Germinal center (tissue), 1 donor: ENCODE results near the gene UMAD1.
A peak's percentile ranks its signal among the peaks of the same experiment; 100 is the strongest.

ENCODE experiments used
- DNase-seq: peaks from one replicate; pipeline ENCODE4 v3.0.0; 2012; ENCODE audit warnings: mixed read lengths, low spot score

Gene UMAD1

DNA sequence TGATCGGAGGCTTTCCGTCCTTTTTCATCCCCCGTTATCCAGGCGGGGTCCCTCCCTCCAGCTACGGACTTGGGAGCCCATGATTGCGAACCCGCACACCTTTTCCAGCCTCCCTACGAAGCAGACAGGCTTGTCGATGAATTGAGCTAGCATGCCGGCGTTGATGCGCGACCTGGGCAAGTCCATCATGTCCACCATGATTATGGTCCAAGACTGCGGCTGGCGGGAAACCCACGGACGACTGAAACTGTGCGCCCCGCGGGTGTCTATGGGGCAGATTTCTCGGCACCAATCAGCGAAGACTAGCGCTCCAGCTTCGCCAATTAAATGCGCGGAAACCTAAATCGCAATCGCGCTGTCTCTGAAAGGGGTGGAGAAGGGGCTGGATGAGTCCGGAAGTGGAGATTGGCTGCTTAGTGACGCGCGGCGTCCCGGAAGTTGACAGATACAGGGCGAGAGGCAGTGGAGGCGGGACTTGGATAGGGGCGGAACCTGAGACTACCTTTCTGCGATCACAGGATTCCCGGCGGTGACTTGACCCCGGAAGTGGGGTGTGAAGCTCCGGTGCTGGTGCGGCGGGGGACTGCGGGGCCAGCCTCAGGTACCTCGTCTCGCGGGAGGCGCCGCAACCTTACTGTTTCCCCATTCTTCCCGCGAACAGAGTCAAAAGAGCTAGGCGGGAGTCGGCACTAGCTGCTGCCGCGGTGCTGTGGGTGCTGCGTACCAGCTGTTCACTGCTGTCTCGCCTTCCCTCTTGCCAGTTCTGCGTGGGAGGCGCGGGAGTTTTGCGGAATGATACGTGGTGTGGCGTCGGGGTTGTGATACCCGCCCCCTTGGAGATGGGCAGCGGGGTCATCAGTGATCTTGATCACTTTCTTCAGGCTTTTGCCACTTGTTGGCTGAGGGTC, at the start of gene UMAD1:
TSS of gene UMAD1 (plus strand) at position 532 of the 908 bp plus-strand sequence. CDS start 32,620 bp downstream, outside the sequence.
- peak; percentile 95 for DNase-seq

DNA sequence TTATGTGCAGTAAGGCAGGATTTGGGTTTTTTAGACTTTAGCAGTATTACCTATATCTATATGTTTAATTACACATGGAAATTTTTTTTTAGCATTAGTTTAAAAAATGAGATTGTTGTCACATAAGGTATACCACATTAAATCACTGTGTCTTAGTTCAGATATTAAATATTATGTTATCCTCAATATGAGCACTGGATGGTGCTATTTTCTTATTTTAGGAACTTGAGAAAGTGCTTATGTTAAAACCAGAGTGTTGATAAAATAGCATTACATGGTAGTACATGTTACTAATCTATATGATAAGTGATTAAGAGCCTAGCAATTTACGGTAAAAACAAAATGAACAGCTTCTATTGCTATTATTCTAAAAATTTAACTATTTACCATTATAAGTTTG, 45.1 kb upstream of the UMAD1 start:
- peak; percentile 36 for DNase-seq

DNA sequence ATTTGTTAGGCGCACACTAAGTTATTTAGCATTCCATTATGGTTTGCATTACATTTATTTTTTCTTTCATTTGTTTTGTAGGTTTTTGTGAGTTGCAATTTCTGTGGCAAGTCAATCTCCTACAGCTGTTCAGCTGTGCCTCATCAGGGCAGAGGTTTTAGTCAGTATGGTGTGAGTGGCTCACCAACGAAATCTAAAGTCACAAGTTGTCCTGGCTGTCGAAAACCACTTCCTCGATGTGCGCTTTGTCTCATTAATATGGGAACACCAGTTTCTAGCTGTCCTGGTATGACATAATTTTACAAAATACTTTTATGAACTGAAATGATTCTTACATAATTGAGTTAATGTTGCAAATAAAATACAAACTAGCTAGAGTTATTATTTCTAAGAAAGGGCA, 44.4 kb upstream of the UMAD1 start:
- no peak for DNase-seq

DNA sequence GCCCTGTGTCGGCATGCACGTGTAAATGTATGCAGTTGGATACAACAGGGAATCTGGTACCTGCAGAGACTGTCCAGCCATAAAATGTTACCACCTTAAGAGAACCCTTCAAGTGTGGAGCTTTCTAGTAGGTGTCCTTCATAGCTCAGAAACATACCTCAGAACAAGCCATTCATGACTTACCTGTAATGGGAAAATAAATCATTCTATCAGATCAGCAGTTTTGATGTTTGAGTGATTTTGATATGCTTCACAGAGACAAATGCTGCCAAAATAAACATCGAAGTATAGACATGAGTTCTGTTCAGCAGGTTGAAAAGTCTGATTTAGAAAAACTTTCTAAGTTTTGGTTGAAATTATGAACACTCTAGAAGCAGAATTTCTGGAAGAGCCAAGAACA, 33.5 kb upstream of the UMAD1 start:
- no peak for DNase-seq

DNA sequence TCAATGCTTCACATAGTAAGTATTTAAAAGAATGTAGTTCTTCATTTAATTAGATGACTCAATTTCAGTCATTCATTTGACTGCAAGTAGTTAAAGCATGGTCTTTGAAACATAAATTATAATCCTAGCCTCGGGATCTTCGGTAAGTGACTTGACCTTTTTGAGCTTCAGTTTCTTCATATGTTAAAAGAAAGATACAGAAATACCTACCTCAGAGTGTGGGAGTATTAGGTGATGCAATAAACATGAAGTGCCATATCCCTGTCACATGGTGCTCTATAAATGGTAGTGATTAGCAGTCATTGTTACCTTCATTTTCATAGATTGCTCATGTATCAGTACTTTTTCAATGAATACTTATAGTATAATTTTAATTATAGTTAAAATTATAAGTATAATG, 31.2 kb upstream of the UMAD1 start:
- DNase-seq = no peak

DNA sequence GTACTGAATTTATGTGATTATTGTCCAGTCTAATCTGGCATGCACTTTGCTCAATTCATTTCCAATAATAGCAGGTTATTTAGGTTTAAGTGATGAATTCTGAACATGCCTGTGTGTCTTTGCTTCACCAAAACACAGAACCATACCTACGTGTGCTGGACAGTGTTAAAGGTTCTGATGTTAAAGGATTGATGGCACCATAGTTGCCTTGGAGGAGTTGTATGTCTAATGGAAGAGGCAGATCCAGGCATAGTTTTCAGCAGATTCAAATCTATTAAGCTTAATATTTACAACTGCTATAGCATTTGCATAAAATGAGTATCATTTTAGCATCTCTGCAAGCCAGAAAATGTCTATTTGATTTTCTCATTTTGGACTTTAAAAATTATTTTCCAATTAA, 28.0 kb upstream of the UMAD1 start:
- DNase-seq = no peak

DNA sequence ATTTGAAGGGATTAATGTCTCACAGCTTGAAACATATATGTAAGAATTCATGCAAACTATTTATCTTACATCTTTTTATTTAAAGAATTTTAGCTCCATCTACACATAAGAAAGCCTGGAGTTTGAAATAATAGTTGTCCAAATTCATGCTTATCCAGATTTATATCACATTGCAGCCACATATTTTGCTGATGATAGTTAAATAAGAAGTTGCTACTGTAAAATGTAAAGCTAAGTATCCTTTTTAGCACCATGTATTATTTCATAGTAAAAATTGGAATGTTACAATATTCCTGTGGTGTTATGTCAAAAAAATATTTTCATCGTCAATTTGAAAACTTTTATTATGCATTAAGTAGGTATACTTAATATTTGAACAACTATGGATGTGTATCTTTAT, 27.3 kb upstream of the UMAD1 start:
- no peak for DNase-seq

DNA sequence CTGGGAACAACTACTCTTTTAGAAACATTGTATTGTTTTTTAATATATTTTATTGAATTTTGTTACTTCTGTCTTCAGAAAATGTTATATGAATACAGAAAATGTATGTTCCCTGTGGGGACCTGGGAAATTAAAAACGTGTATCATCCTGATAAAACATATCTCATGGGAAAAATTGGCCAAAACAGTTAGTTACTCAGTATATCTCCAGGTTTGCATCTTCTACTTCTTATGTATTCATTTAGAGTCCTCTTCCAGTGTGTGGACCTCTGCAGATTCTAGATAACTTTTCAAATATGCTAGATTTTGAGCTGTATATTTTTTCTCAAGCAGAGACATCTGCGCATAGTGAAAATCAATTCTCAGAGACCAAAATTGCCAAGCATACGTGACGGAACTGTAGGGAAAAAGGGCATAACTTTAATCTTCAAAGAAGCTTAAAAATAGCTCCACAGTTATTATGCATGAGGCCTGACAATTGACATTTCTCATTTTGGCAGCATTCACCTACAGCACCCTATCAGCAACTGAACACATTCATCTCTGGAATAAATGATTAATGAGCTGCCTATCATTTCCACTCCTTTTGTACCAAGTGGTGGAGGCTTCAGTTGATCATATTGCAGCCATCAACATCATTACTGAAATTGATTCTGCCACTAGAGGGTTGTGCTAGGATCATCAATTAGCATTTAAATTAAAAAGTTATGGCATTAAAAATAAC, 26.4 kb upstream of the UMAD1 start:
- DNase-seq = no peak

DNA sequence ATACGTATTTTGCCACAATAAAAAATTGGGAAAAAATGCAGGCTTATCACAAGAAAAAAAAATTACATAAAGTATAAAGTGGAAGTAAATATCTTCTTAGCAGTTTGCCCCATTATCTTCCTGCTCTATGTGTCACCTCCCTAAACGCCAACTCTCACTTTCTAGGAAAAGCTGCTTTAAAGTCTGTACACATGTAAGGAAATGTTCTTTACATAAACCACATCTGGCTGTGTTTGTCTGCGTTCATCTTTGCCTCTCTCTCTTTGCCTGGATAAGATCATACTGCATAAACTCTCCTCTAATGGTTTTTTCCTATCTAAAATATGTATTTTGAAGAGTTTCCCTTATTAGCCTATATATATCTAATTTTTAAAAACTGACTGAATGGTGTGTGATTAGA, 23.0 kb upstream of the UMAD1 start:
- DNase-seq = no peak

DNA sequence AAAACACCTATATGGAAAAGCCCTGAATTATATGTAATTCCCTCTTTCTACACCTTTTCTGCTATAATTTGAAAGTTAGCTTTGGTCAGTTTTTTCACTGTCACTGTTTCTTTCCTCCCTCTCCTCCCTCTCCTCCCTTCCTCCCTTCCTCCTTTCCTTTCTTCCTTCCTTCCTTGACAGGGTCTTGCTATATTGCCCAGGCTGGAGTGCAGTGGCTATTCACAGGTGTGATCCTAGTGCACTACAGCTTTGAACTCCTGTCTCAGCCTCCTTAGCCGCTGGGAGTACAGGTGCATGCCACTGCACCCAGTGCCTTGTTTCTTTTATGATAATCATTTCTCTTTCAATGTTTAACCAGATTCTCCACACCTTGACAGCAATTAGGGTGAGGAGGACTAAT, 22.1 kb upstream of the UMAD1 start:
- no peak for DNase-seq

DNA sequence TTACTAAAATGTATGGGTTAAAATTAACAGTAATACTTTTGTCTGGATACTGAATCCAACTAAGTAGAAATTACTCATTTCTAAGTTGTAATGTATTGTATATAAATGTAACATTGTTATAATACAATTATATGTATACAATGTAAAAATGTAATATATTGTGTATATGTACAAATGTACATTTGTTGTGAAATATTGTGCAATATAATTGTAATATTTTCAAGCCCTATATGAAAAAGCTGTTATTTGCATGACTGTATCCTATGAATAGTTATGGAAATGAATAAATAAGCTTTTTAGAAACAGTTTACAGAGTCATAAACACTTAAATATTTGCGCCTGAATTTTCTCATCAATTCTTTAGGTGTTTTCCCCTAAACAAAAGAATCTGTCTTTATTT, 20.3 kb upstream of the UMAD1 start:
- no peak for DNase-seq

DNA sequence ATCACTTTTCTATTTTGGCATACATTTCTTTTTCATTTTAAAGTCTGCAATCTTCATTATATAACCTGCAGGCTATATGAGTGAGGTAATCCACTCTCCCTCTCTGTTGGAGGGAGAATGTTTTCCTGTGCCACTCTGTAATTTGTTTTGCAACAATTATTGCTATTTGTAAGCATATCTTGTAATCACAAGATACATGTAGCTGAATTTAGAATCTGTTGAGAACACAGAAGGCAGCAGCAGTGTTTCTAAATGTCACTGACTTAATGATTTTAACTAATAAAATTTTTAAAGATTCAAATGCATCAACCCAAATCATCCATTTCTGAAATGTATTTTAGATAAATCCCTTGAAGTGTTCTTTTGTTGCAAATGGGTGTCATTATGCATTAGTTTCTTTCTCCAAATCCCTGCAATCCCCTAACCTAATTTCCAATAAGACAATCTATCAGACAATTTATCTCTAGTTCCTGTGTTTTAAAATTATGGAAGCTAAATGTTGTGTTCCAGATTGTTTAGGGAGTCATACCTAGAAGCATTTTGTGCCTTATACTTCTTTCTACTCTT, 19.8 kb upstream of the UMAD1 start:
- no peak for DNase-seq

DNA sequence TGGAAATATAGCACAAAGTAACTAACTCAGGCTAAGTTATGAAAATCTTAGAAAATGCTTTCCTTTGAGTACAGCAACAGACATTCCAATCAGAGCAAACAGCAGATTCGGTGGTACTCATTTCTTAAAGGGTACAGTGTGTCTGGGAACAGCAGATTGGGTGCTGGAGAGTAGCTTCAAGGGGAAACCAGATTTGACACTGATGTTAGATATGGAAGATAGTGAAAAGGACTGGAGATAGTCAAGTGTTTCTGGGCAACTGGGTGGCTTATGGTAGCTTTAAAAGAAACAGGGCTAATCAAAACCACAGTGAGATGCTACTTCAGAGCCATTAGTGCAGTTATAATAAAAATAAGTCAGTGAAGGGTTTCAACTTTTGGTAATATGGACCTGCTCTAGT, 12.1 kb upstream of the UMAD1 start:
- DNase-seq = no peak

DNA sequence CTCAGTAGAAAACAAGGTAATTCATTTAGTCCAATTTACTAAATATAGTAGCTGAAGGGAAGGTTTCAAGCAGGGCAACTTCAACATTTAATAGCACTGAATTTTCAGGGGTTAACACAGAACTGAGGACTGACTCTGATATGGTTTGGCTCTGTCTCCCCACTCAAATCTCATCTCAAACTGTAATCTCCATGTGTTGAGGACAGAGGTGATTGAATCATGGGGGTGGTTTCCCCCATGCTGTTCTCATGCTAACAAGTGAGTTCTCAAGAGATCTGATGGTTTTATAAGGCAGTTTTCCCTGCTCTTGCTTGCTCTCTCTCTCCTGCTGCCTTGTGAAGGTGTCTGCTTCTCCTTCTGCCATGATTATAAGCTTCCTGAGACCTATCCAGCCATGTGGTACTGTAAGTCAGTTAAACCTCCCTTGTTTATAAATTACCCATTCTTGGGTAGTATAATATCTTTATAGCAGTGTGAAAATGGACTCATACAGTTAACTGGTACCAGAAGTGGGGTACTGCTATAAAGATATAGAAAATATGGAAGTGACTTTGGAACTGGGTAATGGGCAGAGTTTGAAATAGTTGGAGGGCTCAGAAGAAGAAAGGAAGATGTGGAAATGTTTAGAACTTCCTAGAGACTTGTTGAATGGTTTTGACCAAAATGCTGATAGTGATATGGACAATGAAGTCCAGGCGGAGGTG, 9.8 kb upstream of the UMAD1 start:
- no peak for DNase-seq

DNA sequence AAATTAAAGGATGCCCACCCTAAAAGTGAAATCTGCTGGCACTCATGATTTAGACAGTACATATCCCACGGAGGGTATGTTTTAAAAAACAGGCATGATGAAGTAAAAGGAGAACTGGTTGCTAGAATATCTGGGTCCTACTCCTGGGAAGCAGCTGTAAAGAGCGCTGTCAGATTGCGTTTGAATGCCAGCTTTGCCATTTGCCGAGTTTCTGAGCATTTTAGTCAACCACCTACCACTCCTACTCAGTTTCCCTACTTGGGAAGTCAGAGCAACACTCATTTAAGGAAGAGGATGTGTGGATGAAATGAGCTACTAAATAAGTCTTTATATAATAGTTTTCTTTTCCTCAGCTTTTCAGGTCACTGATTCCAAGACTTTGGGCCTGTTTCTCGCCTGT, 1.1 kb upstream of the UMAD1 start:
- DNase-seq = no peak

DNA sequence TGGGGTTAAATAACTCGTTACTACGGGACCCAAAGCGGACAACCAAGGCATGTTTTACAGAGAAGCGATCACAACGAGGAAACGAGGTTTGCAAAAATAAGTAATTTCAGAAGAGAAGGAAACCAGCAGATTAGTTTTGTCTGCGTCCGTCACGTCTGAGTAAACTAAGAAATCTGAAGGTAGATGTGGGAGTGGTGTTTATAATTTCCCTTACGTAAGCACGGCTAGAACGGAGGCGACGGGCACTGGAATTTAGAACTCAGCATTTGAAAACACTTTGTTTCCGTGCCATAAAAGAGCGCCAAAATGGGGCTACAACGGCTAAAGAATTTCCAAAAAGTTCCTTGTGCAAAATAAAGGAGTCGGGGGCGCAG, 718 bp upstream of the UMAD1 start:
- peak; percentile 41 for DNase-seq

DNA sequence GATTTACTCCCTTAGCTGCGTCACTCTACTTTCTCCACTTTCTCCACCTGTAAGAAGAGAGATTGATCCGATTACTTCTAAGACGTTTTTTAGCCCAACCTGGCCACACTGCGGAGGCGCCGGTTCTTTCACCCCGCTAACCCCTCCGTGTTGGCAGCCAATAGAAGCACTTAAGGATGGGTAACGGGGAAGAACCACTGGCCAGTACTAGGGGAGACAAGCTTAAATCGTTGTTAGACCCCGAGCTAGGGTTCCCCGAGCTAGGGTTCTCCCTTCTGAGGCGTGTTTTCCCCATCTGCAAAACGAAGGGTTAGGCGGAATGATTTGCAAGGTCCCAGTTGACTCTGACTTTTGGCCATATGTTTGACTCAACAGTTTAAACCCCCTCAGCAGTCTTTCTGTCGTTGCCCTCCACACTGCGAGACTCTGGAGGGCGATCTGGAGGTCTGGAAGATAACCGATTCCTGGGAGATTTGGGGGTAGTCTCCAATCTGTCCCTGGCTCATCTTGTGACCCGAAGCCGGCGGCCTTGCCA, 644 bp downstream of the UMAD1 start:
- peak; percentile 8 for DNase-seq

DNA sequence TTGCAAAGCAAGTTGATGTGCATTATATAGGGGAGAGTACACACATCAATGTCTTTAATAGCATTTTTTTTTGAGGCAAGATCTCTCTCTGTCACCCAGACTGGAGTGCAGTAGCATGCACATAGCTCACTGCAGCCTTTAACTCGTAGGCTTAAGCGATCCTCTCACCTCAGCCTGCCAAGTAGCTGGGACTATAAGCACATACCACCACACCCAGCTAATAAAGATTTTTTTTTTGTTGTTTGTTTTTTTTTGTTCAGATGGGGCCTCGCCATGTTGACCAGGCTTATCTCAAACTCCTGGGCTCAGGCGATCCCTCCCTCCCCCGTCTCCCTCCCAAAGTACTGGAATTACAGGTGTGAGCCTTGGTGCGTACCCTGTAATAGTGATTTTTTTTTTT, 1.5 kb downstream of the UMAD1 start:
- DNase-seq = no peak

DNA sequence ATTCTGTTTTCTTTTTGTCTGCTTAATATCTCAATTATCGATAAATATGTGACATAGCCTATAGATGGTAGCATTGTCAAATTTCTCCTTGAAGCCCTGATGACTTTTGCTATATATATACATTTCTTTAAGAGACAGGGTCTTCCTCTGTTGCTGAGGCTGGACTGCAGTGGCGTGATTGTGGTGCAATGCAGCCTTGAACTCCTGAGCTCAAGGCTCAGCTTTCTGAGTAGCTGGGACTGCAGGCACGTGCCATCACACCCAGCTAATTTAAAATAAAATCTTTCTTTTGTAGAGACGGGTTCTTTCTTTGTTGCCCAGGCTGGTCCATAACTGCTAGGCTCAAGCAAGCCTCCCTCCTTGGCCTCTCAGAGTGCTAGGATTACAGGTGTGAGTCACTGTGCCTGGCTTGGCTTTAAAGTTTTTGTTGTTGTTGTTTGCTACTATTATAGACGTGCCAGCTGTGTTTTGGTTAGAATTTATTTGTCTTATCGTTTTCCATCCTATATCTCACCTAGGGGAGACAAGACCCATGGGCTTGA, 7.0 kb downstream of the UMAD1 start:
- DNase-seq = no peak

DNA sequence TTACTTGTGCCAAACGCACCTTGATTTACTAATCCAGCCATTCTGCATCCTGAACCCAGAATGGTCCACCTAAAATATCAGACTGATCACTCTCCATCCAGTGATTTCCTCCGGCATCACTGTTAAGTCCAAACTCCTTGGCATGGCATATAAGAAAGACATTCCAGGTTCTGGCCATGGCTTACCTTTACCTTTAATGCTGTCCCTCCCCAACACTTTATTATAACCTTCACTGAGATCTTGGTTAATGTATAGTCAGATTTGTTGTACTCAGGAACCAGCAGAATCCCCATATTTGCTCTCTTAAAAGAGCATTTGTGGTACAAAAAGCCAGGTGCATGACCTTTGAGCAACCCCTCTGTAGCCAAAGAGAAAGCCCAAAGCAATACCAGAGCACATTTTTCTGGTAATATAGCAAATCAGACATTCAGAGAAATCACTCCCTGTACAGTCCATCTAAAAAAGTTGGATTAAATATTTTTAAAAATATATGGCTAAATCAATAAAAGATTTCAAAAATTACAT, 10.2 kb downstream of the UMAD1 start:
- no peak for DNase-seq

DNA sequence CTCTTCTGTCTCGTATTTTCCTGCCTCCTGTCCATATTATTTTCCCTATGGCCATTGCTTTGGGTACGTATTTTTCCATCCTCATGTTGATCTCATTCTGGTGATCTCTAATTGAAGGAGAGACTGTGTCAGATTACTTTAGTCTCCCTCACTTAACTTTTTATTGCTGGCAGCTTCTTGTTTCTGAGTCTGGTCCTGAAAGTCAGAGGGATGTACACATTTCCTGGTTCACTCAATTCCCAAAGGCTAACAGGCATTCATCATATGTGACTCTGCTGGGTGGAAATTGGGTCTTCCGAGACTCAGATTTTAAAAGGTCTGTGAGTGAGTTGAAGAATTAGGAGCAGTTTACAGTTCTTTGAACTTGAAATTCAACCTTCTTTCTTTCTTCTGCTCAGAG, 10.9 kb downstream of the UMAD1 start:
- no peak for DNase-seq
